GM18868 (cell line): ENCODE data around the gene NPS.

Experiments used
- ATAC-seq: cut with Tn5 transposase; IDR thresholded peaks from one replicate; pipeline ENCODE4 v1.9.1; 2021; ENCODE audit warnings: mild to moderate bottlenecking, moderate library complexity; ENCODE audit not compliant: unreplicated experiment

Gene NPS

DNA sequence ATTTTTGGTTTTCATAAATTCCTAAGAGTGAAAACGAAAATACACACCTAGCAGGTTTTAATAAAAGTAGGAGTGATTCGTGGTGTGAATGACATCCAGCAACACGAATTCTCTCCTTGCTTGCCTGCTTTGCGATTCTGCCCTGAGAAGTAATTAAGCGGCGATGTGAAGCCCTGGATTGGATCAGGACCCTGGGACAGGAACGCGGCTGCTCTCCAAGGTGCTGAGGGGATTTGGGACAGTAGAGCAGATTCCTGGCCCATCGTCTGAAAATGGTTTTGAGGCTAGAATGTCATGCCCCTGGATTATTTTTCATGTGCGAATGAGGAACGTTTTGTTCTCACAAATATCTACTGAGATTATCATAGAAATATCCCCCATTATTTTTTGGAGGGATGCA is 7.8 kb downstream of the NPS start:
- no peak for ATAC-seq

DNA sequence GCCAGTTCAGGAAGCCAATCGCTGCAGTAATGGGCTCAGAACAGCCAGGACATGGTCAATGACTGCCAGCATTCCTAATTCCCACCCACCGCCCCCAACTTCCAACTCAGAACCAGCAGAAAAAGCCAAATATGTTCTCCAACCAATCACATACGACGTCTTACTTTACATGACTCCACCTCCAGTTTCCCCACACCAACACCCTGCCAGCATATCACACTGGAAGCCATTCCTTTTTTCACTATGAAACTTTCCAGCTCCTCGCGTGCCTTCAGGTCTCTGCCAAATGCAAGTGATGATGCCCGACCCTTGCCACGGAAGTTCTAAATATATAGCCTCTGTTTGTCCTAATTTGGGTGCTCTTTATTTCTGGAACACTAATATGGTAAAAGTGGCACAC is 12.5 kb downstream of the NPS start:
- ATAC-seq: no peak

DNA sequence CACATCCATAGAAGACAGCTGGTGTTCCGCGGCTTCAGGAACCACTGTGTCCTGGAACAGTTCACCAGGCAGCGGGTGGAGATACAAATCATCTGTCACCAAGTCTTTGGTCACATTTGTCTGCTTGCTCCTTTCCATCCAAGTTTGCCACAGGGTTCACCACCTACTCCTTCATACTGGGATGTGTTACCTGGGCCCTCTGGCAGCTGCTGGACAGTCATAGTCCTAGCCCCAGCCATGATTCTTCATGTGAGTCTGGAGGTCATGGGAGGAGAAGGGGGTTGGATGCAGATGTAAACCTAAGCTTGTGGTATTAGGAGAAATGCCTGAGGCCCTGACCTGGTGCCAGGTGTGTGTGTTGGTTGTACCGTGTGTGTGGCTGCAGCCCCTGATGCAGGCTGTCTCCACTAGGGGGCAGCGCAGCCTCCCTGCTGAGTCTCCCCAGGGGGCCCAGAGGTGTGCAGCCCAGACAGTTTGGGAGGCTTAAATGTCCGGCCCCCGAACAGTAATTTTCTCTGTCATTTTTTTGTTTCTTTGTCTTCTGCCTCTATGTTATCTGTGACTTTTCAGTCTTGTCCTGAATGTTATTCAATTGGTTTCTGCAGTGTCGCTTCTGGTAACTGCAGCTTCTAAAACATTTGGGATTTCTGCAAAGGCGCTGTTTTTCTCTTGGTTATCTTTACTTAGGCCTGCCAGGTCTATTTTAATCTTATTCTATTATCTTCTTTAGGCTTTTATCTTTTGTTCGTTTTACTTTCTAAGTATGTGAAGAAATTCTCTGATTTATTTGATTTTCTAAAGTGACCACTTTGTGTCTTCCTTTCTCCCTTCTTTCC is 14.8 kb downstream of the NPS start:
- ATAC-seq: peak; percentile 94

DNA sequence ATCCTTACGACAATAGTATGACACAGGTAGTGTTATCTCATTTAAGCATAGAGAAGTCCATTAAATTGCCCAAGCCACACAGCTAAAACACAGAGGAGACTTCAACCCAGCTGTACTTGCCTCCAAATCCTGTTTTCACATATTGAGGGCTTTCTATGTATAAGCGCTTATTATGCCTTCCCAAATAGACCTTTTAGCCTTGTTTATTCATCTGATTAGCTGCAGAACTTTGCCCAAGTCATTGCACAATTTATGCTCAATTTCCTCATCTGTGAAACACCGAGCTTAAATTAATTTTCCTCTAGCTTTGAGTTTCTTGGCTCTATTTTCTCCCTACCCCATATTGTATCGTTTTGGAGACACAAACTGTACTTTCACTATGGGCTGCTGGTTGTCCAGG is 15.5 kb downstream of the NPS start:
- ATAC-seq: no peak

DNA sequence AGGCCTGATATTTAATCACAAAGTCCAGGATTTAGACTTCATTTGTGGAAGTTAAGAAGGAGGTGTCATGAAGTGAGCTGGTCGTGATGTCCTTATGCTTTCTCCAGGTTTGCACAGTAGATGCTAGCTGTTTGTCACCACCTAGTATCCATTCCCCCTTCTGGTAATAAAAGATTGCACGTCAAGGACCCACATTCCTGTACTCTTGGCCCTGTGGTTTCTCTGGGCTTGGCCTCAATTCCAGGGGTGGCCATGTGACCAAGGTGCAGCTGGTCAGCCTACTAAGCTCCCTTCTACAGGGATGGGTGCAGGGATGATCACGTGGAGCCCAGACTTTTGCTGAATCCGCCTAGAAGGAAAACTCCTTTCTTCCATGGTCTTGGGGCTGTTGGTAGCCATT is 16.5 kb downstream of the NPS start:
- no peak for ATAC-seq

DNA sequence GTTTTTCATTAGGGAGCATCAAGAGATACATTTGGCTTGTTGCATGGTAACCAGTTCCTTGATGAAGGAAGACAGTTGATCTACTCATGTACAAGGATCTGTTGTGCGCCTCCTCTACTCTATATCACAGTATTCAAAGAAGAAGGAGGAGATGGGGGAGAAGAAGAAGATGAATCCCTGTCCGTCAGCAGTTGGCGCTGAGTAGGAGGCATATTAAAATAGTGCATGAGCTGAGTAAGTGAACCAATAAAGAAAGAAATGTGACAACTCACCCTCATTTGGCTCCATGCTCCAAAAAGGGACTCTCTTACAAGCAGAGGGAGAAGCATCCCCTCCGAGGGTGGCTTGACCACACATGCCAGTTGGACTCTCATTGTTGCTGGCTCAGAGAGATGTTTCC is 20.1 kb downstream of the NPS start:
- ATAC-seq: no peak

DNA sequence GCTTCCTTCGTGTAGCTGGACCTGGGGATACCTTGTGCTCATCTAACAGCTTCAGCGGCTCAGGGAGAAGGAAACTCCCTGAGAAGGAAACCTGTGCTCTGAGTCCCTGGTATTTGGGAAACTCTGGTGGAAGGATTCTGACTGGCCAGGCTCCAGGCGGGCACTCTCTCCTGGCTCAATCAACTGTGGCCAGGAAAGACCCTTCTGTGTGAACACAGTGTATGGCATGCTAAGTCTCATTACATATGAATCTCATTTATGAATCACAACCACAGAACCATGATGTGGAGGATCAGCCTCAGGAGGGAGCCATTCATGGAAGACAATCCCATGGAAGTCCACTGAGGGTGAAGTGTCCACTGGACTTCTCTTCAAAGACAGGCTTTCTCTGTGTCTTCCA is 20.9 kb downstream of the NPS start:
- no peak for ATAC-seq

DNA sequence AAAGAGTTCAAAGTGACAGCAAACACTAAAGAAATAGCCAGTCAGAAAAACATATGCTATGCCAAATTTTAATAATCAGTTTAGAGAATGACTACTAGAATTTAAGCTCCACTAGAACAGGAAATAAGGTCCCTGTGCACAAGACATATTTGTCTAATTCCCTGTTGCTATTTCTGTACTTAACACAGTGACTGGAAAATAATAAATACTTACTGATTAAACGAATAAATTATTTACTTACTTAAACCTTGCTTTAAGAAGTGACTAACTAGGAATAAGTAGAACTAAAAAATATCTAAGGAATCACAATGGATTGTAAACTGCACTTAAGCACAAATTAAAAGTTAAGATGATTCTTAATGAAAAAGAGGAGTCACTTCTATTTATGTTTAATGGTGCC is 22.3 kb downstream of the NPS start:
- ATAC-seq: no peak

DNA sequence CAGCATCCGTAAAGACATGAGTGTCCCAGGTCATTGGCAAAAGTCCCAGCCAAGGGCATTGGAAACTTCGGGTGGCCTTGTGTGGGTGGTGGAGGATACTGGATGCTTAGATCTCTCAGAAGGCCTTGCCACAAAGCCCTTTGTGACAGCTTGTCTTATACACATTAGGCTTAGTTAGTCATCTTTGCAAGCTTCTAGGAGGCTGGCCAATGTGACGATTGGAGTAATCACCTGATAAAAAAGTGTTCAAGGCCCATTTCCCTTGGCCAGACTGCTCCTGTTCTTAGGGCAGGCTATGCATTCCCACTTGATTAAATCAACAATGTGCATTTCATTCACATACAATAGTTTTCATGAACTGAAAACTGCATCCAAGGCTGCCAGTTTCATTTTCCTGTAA is 26.9 kb downstream of the NPS start:
- ATAC-seq: no peak

DNA sequence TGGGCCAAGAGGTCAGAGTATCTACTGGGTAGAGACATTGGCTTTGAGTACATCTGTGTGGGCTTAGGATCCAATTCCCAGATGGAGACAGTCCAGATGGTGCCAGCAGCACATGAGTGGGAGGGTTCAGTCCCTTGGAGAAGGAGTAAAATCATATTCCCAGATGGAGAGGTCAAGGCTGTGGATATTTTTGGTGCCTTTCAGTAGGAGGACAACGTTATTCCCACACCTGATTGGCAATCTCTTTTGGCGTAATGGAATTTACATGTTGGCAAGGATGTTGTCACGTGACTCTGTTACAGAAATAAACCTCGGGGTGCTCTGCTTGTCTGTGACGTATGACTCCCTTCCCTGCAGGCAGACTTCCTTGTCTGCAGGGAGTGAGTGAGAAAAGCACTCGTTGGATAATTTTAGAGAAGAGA is 27.6 kb downstream of the NPS start:
- ATAC-seq: no peak

DNA sequence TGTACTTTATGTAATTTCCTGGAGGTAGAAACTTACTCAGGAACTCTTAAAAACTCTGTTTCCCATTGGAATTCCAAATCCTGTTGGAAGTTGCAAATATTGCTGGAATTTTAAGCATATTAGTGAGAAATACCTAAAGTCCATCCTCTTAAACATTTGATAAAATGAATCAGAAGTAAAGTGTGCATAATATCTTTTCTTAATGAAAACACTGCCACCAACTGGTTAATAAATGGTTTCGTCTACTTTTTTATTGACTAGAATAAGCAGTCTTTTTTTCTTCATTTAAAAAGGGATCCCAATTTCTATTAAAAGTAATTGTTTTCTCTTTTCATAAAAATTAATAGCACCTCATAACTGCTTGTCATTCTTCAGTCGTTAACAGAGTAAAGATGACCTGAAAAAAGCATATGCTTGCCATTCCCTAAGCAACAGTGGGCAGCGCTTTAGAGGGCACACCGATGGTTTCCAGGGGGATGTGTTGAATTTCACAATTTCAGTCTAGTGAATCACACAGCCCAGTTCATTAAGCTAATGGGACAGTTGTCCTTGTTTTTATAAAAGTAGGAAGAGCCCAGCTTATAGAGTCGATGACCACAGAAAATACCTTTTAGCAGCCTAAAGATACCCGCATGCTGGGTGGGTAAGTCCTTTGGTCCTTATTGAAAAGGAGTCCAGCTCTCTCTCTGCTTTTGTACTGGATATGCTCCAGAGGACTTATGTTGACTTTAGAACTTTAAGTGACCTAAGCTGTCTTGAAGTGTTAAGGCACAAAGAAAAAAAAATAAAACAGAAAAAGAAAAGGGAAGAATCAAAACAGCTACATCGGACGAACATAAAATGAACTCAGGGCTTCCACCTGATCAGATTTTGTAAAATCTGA is 28.5 kb downstream of the NPS start:
- no peak for ATAC-seq

DNA sequence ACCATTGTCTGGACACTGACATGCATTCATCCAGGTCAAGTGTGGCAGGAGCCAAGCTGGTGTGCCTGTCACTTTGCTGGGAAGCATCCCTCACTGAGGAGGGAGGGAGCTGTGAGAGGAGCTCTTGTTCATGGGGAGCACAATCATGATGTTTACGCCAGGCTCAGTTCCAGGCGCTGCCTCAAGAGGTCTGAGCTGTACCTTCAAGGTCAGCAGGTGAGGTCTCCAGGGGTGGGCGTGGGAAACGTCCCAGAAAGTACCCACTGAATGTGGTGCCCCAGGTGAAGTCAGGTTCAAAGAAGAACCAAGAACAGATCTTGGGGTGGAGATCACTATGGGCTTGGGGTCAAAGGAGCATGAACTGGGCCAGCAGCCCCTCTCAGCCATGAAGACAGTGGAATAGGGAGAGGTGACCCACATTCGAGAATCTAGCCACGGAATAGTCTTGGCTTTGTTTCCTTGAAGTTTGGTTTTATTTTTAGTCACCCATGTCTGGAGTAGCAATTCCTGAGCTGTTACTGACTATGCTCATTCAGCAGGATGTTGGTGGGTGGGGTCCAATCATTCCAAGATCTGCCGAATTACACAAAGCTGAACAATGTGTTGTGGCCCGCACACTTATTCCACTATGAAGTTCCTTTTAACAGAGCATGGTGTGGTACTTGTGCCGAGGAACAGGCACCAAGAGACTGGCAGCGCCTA is 29.3 kb downstream of the NPS start:
- ATAC-seq: no peak

DNA sequence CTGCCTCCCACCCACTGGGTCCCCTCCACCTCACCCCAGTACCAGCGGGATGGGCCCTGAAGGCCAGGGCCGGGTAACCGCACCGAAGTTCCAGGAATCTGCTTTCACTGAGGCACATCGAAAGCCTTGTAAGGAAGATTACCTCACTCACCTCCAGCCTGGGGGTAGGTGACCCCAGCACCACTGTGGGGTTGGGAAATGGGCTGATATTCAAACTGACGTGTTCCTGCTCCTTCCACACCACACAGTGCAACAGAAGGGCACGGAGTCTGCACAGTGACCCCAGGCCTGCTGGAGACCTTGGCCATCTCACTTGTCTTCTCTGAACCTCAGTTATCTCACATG is 29.8 kb downstream of the NPS start:
- ATAC-seq: no peak

DNA sequence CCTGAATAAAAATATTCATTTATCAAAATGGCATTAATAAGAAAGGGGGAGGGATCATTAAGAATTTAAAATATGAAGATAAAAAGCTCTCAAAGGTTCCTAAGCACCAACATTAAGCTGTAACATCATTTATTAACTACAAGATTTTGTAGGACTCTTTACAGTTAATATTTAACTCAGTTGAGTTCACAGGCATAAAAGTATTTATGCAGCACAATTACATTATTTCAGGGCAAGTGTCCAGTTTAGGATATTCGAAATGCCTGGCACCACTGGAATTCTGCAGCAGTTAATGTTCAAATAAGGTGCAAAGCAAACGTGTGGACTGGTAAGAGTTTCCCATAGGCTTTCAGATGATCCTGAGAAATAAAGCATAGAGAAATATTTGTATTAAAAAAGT is 30.5 kb downstream of the NPS start:
- no peak for ATAC-seq

DNA sequence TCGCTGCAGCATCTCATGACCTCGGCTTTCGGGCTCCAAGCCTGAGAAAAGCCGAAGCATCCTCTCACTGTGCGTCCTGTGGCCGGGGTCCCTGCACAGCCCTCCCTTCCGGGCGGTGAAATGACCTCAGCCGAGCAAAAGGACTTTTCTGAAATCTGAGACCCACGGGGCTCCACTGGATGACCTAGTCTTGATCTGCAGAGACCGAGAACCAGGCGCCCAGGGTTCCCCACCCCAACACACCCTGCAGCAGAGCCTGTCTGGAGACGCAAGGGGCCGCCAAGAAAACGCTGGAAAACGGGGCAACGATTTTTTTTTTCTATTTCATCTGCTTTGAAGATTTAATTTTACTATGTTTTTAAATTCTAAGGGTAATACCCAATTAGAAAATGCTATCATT is 31.7 kb downstream of the NPS start:
- no peak for ATAC-seq

DNA sequence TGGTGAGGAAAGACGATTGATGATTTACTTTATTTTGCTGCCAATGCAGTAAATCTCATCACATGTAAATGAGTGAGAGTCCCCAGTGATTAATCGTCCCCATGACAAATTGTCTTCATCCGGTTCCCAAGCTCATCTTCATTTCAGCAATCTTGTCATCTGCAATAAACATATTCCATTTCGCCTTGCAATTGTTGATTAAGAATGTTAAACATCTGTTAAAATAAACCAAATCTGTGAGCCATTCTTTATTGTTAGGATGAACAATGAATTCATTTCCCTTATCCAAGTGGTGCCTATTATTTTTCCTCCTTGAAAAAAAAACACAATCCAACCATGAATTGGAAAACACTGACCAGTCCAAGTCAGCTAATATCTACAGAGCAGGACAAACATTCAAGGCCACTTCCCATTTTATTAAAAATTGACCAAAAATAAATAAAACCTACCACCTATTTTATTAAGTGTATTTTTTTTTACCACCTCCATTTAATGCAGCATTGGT is 36.5 kb downstream of the NPS start:
- ATAC-seq: no peak

DNA sequence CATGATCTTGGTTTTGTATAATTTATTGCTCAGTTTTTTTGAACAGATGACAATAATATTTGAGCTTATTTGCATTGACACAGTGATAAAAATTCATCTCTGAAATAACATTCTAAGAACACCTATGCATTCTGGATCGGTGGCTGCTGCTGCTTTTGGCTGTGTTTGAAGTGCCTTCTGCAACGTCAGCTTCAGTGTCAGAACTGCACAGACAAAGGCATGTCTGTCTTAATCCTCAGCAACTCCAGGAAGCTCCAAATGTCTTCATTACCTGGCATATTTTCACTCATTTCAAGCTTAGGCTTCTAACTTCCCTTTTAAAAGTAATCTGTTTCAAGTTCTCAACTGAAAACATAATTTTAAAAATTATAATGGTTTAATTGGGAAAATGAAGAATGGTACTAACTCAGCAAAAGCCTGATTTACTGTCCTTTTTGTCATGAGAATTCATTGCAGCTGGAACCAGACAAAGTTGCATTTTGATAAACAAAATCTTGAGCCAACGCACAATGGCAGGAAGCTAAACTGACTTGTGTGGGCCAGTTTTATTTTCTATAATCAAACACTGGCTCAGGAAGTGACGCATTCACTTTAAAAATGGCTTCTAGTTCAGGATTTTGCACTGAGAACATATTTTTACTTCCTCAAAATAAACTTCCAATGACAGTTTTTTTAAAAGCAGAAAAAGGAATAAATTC is 38.7 kb downstream of the NPS start:
- no peak for ATAC-seq

DNA sequence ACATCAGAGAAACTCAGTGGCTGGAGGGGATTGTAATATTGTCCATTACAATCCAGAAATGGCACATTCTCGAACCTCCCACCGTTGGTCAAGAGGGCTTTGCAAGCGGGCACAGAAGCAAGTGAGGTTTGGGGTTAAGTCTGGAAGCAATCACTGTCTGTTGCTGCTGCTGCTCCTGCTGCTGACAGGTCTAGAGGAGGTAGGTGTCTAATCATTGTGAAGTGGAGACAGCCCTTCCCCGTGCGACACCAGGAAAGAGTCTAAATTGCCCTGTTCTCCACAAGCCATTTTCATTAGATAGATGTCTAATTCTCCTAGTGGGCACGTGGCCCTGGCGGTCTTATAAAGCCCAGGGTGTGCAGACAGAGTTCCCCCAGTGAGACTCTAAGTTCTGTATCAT is 43.5 kb downstream of the NPS start:
- ATAC-seq: no peak

DNA sequence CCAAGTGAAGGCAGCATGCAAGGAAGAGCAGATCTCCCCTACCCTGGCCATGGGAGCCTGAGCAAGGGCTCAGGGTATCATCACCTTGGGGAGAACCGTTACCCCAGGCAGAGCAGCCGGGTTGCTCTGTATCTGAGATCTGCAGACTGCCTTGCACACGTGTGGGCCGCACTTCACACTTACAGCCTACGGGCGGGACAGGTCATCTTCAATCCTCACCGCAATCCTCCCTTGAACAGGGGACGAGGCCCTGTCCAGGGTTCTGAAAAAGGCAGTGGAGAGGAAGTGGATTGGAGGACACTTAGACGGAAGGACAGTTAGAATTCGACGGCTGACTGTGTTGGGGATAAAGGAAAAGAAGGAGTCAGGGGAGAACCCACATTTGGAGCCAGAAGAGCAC is 51.4 kb downstream of the NPS start:
- ATAC-seq: no peak
